ENCODE measurements around the gene EIF3I. TPM values are rescaled to one million over a fixed set of nuclear protein-coding genes. Genes with fewer than 3 reads are reported as not detected.

Gene EIF3I
- total and polyA plus RNA-seq, 7 experiments from 2014 or later, result 82.6 to 189 (median 122) TPM

DNA sequence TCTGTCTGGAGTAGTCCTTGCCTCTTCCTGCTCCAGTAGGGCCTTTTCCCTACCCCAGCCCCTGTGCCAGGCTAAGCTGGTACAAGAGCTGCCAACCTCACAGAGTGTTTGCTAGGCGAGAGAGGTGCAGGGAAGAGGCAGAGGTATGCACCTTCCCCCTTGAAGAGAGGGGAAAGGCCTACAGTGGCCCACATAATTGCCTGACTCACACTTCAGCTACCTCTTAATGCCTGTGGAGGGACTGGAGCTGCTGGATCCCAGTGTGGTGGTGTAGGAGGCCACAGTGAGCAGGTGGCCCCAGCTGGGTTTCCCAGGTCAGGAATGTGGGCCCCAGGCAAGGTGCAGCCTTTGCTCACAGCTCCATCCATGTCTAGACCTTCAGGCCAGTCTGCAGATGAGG lies 25.1 kb upstream of the EIF3I start:
- no peaks in the 10 kb centered on the region for H3K27me3 ChIP-seq (ENCODE audit: control insufficient read depth in 2 of 2, insufficient read depth in 2 of 2, low read length in 2 of 2)
- peak overlapping the region in 2 of 10 donors; percentile 55 to 68 for H3K4me3 Mint-ChIP-seq
- H3K9me3 ChIP-seq (ENCODE audit: control insufficient read depth in 2 of 3, low read length in 3 of 3), result no peaks in the 10 kb centered on the region
- H3K4me3 ChIP-seq (ENCODE audit: low read length), result no peak overlapping the region
- H3K36me3 ChIP-seq (ENCODE audit: control insufficient read depth in 2 of 3, insufficient read depth in 3 of 3, low read length in 3 of 3), result peaks cover 3 to 38% (median 11%) of the 10 kb centered on the region in 3 experiments
- POLR2A ChIA-PET, result interaction anchor here (0.6 to 7.7 kb wide), 8 partner anchors 9 to 198 kb away, joined by 3 to 49 read pairs (median 4); partner anchors contain the start of genes BSDC1, HDAC1, IQCC and KPNA6
- CTCF ChIA-PET, result no interaction called here
- H3K27ac ChIP-seq (ENCODE audit: low read depth, low read length), result no peak overlapping the region
- H3K36me3 Mint-ChIP-seq, result peaks cover 17 to 38% (median 19%) of the 10 kb centered on the region in 5 donors
- peak overlapping the region in 5 of 9 donors; percentile 4 to 81 (median 67) for H3K27ac Mint-ChIP-seq
- no peaks in the 10 kb centered on the region for H3K9me3 Mint-ChIP-seq
- no peak for DNase-seq
- intact Hi-C loops (cut with micrococcal nuclease), result no loop called here
- H3K4me1 Mint-ChIP-seq, result peaks cover 49 to 77% (median 61%) of the 10 kb centered on the region in 7 donors
- H3K27me3 Mint-ChIP-seq, result no peaks in the 10 kb centered on the region
- ATAC-seq, result no peak
- H3K4me1 ChIP-seq (ENCODE audit: control insufficient read depth in 2 of 2, insufficient read depth in 2 of 2, low read length in 2 of 2), result peaks cover 31 to 37% of the 10 kb centered on the region in 2 donors

DNA sequence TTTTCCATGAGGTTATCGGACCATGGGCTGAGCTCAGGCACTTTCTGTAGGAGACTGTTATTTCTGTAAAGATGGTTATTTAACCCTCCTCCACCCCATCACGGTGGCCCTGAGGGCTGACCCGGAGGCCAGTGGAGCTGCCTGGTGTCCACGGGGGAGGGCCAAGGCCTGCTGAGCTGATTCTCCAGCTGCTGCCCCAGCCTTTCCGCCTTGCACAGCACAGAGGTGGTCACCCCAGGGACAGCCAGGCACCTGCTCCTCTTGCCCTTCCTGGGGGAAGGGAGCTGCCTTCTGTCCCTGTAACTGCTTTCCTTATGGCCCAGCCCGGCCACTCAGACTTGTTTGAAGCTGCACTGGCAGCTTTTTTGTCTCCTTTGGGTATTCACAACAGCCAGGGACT lies 24.4 kb upstream of the EIF3I start:
- Mint-ChIP-seq H3K36me3 (peaks cover 15 to 35% (median 15%) of the 10 kb centered on the region in 5 donors), H3K27ac (peak overlapping the region in 4 of 9 donors; percentile 22 to 91 (median 68)), H3K4me1 (peaks cover 52 to 82% (median 67%) of the 10 kb centered on the region in 7 donors), H3K27me3 (no peaks in the 10 kb centered on the region), H3K9me3 (no peaks in the 10 kb centered on the region), H3K4me3 (no peak overlapping the region)
- no peak overlapping the region for H3K27ac ChIP-seq (ENCODE audit: low read depth, low read length)
- POLR2A ChIA-PET, result interaction anchor here (0.6 to 7.7 kb wide), 8 partner anchors 8 to 197 kb away, joined by 3 to 49 read pairs (median 4); partner anchors contain the start of genes BSDC1, HDAC1, IQCC and TXLNA
- H3K27me3 ChIP-seq (ENCODE audit: control insufficient read depth in 2 of 2, insufficient read depth in 2 of 2, low read length in 2 of 2), result no peaks in the 10 kb centered on the region
- DNase-seq (no peak), ATAC-seq (no peak)
- peaks cover under 1 to 31% (median 10%) of the 10 kb centered on the region in 3 experiments for H3K36me3 ChIP-seq (ENCODE audit: control insufficient read depth in 2 of 3, insufficient read depth in 3 of 3, low read length in 3 of 3)
- peaks cover 36 to 41% of the 10 kb centered on the region in 2 donors for H3K4me1 ChIP-seq (ENCODE audit: control insufficient read depth in 2 of 2, insufficient read depth in 2 of 2, low read length in 2 of 2)
- CTCF ChIA-PET, result no interaction called here
- H3K9me3 ChIP-seq (ENCODE audit: control insufficient read depth in 2 of 3, low read length in 3 of 3), result no peaks in the 10 kb centered on the region
- intact Hi-C loops (cut with micrococcal nuclease), result no loop called here
- H3K4me3 ChIP-seq (ENCODE audit: low read length), result no peak overlapping the region

DNA sequence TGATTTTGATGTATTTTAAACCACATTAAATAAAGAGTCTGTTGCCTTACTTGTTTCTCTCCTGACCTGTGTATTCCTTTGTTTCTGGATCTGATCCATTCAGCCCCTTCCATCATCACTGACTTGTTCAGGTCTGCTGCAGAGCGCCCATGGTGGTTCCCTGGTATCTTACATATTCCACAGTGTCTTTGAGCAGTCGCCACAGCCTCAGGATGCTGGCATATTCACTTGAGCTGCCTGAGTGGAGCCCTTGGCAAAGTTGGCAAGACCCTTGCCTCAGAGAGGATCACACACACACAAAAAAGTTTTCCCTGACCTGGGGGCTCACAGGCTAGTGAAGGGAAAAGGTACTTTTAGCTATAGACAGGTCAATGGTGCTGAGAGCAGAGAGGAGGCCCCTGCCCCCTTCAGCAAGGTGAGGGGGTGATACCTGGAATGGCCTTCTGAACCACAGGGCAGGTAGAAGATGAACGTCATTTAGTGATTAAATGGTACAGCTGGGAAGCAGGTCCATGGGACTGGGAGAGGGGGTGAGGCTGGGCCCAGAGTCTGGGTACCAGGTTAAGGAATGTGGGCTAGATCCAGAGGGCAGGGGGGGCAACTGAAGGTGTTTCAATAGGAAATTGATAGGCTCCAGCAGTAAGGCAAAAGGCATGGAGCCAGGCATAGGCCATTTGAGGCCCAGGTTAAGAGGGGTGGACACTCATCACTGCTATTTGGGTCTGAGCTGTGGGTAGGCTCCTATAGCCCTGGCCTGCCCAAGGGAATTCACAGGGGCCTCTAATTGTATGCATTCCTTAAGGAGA lies 23.8 kb upstream of the EIF3I start:
- Histone ChIP-seq H3K36me3 (ENCODE audit: control insufficient read depth in 2 of 3, insufficient read depth in 3 of 3, low read length in 3 of 3) (peaks cover 0 to 25% (median 5%) of the 10 kb centered on the region in 3 experiments), H3K9me3 (ENCODE audit: control insufficient read depth in 2 of 3, low read length in 3 of 3) (no peaks in the 10 kb centered on the region), H3K4me3 (ENCODE audit: low read length) (no peak overlapping the region), H3K27ac (ENCODE audit: low read depth, low read length) (peak overlapping the region; percentile 99), H3K4me1 (ENCODE audit: control insufficient read depth in 2 of 2, insufficient read depth in 2 of 2, low read length in 2 of 2) (peaks cover 36 to 41% of the 10 kb centered on the region in 2 donors), H3K27me3 (ENCODE audit: control insufficient read depth in 2 of 2, insufficient read depth in 2 of 2, low read length in 2 of 2) (no peaks in the 10 kb centered on the region)
- H3K36me3 Mint-ChIP-seq, result peaks cover 10 to 30% (median 10%) of the 10 kb centered on the region in 5 donors
- POLR2A ChIA-PET, result interaction anchor here (0.7 to 7.7 kb wide), 5 partner anchors 17 to 196 kb away, joined by 3 to 49 read pairs (median 7); partner anchors contain the start of genes BSDC1 and TXLNA
- peak overlapping the region in 7 of 9 donors; percentile 27 to 91 (median 72) for H3K27ac Mint-ChIP-seq
- H3K9me3 Mint-ChIP-seq, result no peaks in the 10 kb centered on the region
- H3K4me3 Mint-ChIP-seq, result peak overlapping the region in 5 of 10 donors; percentile 2 to 42 (median 16)
- intact Hi-C loops (cut with micrococcal nuclease), result no loop called here
- peaks cover 50 to 80% (median 66%) of the 10 kb centered on the region in 7 donors for H3K4me1 Mint-ChIP-seq
- ATAC-seq (no peak), DNase-seq (no peak)
- no peaks in the 10 kb centered on the region for H3K27me3 Mint-ChIP-seq
- CTCF ChIA-PET, result no interaction called here

DNA sequence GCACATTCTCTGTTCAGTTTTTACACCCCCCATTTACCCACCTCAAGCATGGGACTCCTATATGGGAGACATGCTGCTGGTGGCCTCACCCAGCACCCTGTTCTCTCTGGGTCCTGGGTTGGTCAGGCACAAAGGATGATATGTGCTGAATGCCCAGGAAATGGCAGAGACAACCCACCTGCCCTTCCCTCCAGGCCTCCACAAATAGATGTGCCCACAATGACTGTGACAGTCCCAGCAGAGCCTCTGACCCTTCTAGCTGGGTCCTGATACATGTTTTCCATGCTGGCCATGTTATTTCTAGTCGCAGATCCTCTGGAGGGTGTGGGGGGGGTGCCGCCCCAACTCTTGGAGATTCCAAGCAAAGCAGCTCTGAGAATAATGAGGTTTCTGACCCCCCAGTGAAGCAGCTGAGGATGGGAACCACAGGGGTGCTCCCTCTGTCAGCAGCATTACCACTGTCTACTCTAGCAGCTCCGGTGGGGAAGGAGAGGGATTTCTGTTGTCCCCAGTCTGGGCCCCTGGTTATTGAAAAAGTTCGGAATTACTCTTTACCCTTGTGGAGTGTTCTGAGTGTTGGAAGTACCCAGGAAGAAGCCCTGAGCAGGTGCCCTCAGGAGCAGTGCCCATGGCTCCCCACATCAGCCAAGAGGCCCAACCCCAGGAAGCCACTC lies 23.0 kb upstream of the EIF3I start:
- Mint-ChIP-seq H3K27me3 (no peaks in the 10 kb centered on the region), H3K36me3 (peaks cover 4 to 27% (median 5%) of the 10 kb centered on the region in 5 donors), H3K4me3 (peak overlapping the region in 4 of 10 donors; percentile 13 to 99 (median 90)), H3K9me3 (no peaks in the 10 kb centered on the region), H3K4me1 (peaks cover 45 to 81% (median 63%) of the 10 kb centered on the region in 7 donors), H3K27ac (peak overlapping the region in 6 of 9 donors; percentile 18 to 96 (median 76))
- CTCF ChIA-PET, result no interaction called here
- Histone ChIP-seq H3K4me3 (ENCODE audit: low read length) (no peak overlapping the region), H3K4me1 (ENCODE audit: control insufficient read depth in 2 of 2, insufficient read depth in 2 of 2, low read length in 2 of 2) (peaks cover 36 to 41% of the 10 kb centered on the region in 2 donors), H3K9me3 (ENCODE audit: control insufficient read depth in 2 of 3, low read length in 3 of 3) (no peaks in the 10 kb centered on the region), H3K36me3 (ENCODE audit: control insufficient read depth in 2 of 3, insufficient read depth in 3 of 3, low read length in 3 of 3) (peaks cover 0 to 24% (median under 1%) of the 10 kb centered on the region in 3 experiments), H3K27ac (ENCODE audit: low read depth, low read length) (peak overlapping the region; percentile 99), H3K27me3 (ENCODE audit: control insufficient read depth in 2 of 2, insufficient read depth in 2 of 2, low read length in 2 of 2) (no peaks in the 10 kb centered on the region)
- POLR2A ChIA-PET, result interaction anchor here (2.3 to 7.7 kb wide), 2 partner anchors 19 to 42 kb away, joined by 7 to 49 read pairs; partner anchors contain the start of gene TXLNA
- intact Hi-C loops (cut with micrococcal nuclease), result no loop called here
- DNase-seq (no peak), ATAC-seq (no peak)

DNA sequence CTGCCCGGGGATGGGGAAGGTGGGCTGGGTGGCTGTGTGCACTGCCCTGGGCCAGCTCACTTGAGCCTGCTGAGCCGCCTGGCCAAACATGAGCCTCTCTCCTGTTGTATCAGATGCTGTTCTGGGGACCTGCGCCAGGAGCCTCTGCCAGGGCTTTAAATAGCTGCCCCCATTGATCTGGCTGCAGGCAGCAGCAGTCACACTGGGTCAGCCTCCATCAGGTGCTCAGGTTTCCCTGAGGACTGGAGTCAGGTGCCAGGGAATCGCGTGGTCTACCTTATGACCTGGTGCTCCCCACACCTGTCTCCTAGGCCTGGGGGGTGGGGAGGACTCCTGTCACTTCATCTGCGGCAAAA lies 22.5 kb upstream of the EIF3I start:
- peak overlapping the region in 8 of 9 donors; percentile 48 to 98 (median 92) for H3K27ac Mint-ChIP-seq
- Histone ChIP-seq H3K27ac (ENCODE audit: low read depth, low read length) (peak overlapping the region; percentile 99), H3K9me3 (ENCODE audit: control insufficient read depth in 2 of 3, low read length in 3 of 3) (no peaks in the 10 kb centered on the region), H3K4me1 (ENCODE audit: control insufficient read depth in 2 of 2, insufficient read depth in 2 of 2, low read length in 2 of 2) (peaks cover 33 to 41% of the 10 kb centered on the region in 2 donors), H3K4me3 (ENCODE audit: low read length) (peak overlapping the region; percentile 96), H3K27me3 (ENCODE audit: control insufficient read depth in 2 of 2, insufficient read depth in 2 of 2, low read length in 2 of 2) (no peaks in the 10 kb centered on the region), H3K36me3 (ENCODE audit: control insufficient read depth in 2 of 3, insufficient read depth in 3 of 3, low read length in 3 of 3) (peaks cover 0 to 24% (median 0%) of the 10 kb centered on the region in 3 experiments)
- intact Hi-C loops (cut with micrococcal nuclease), result loop anchor here (1.0 to 10.0 kb wide), 12 partner anchors 20 to 555 kb away; partner anchors contain the start of genes BSDC1 (in 2 of the 2), EIF3I (in 2 of the 2), KHDRBS1 (in 2 of the 2) and KPNA6 (in 2 of the 2)
- ChIA-PET CTCF (interaction anchor here (1.9 kb wide), 1 partner anchor 16 kb away, joined by 10 read pairs; no protein-coding TSS in a partner anchor), POLR2A (interaction anchor here (0.9 to 7.7 kb wide), 8 partner anchors 20 to 153 kb away, joined by 3 to 49 read pairs (median 6); partner anchors contain the start of genes HDAC1, MARCKSL1 and TXLNA)
- H3K4me3 Mint-ChIP-seq, result peak overlapping the region; percentile 78 to 99 (median 92)
- H3K27me3 Mint-ChIP-seq, result no peaks in the 10 kb centered on the region
- peaks cover 0 to 24% (median 4%) of the 10 kb centered on the region in 5 donors for H3K36me3 Mint-ChIP-seq
- H3K4me1 Mint-ChIP-seq, result peaks cover 44 to 79% (median 63%) of the 10 kb centered on the region in 7 donors
- ATAC-seq (no peak), DNase-seq (no peak)
- no peaks in the 10 kb centered on the region for H3K9me3 Mint-ChIP-seq

All from naive thymus-derived CD4-positive, alpha-beta T cell (primary cell).